ENCODE results near the gene EPHB4. TPM values are rescaled to one million over a fixed set of nuclear protein-coding genes. Genes with fewer than 3 reads are reported as not detected.
"Not testable (repeated sequence)": the region's sequence is repeated elsewhere in the genome, so short reads cannot be mapped to it uniquely, and the experiment has no call there.

EPHB4 gene
- total RNA-seq, 2 donors from 2014 or later = 106 to 117 TPM

DNA sequence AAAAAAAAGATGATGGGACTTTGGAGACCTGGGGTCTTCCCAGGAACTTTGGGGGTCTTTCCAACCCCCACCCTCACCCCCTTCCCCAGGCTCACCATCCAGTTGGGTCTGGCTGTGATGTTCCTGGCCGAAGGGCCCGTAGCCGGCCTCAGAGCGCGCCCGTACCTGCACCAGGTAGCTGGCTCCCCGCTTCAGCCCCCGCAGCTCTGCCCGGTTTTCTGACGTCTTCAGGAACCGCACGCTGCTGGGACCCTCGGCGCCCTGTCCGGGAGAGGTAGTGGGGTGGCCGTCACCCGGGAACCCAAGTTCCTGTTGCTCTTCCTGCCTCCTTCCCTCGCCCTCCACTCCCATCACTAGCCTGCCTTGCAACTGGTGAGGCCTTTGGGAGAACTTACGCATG lies 10.2 kb downstream of the EPHB4 start:
- Mint-ChIP-seq H3K9me3 (no peaks in the 10 kb centered on the region), H3K27me3 (ENCODE audit: insufficient read depth) (no peaks in the 10 kb centered on the region), H3K4me3 (no peak overlapping the region), H3K27ac (no peak overlapping the region), H3K36me3 (ENCODE audit: low read depth) (peaks cover 80% of the 10 kb centered on the region), H3K4me1 (no peaks in the 10 kb centered on the region)
- H3K9ac ChIP-seq (ENCODE audit: extremely low read depth, low read length, poor library complexity, severe bottlenecking) = no peak overlapping the region
- DNase-seq = no peak
- H3K27me3 ChIP-seq (ENCODE audit: control insufficient read depth, insufficient read depth, low read length, poor library complexity, severe bottlenecking) = no peaks in the 10 kb centered on the region
- no peaks in the 10 kb centered on the region for H3K9me3 ChIP-seq (ENCODE audit: control insufficient read depth, low read length)
- H3K36me3 ChIP-seq (ENCODE audit: control insufficient read depth, insufficient read depth, low read length) = peaks cover 85% of the 10 kb centered on the region
- no peak overlapping the region for H3K4me3 ChIP-seq (ENCODE audit: low read length)
- no peak overlapping the region for H3K27ac ChIP-seq (ENCODE audit: low read depth, low read length)
- WGBS, 2 experiments (ENCODE audit: insufficient coverage in 1 of 2, insufficient read length in 1 of 2) = 95 to 97% methylated on average over 13 to 19 of the region's 19 CpGs
- H3K4me1 ChIP-seq (ENCODE audit: control insufficient read depth, insufficient read depth, low read length) = no peaks in the 10 kb centered on the region
- TF ChIP-seq, protein P1, sequence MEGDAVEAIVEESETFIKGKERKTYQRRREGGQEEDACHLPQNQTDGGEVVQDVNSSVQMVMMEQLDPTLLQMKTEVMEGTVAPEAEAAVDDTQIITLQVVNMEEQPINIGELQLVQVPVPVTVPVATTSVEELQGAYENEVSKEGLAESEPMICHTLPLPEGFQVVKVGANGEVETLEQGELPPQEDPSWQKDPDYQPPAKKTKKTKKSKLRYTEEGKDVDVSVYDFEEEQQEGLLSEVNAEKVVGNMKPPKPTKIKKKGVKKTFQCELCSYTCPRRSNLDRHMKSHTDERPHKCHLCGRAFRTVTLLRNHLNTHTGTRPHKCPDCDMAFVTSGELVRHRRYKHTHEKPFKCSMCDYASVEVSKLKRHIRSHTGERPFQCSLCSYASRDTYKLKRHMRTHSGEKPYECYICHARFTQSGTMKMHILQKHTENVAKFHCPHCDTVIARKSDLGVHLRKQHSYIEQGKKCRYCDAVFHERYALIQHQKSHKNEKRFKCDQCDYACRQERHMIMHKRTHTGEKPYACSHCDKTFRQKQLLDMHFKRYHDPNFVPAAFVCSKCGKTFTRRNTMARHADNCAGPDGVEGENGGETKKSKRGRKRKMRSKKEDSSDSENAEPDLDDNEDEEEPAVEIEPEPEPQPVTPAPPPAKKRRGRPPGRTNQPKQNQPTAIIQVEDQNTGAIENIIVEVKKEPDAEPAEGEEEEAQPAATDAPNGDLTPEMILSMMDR (conservative IDR thresholded peaks at IDR 0.05) = no peak

- H3K9me3 Mint-ChIP-seq; H3K4me3 ChIP-seq (ENCODE audit: low read length); H3K9ac ChIP-seq (ENCODE audit: extremely low read depth, low read length, poor library complexity, severe bottlenecking); H3K27me3 Mint-ChIP-seq (ENCODE audit: insufficient read depth); H3K9me3 ChIP-seq (ENCODE audit: control insufficient read depth, low read length); H3K27ac Mint-ChIP-seq; H3K4me1 Mint-ChIP-seq; H3K27me3 ChIP-seq (ENCODE audit: control insufficient read depth, insufficient read depth, low read length, poor library complexity, severe bottlenecking); H3K4me1 ChIP-seq (ENCODE audit: control insufficient read depth, insufficient read depth, low read length); H3K4me3 Mint-ChIP-seq; DNase-seq; H3K27ac ChIP-seq (ENCODE audit: low read depth, low read length): not testable (repeated sequence)
- 97 to 98% methylated on average over 12 to 16 of the region's 16 CpGs for WGBS, 2 experiments (ENCODE audit: insufficient coverage in 1 of 2, insufficient read length in 1 of 2)
- H3K36me3 ChIP-seq (ENCODE audit: control insufficient read depth, insufficient read depth, low read length) = peaks cover 81% of the 10 kb centered on the region
- H3K36me3 Mint-ChIP-seq (ENCODE audit: low read depth) = peaks cover 77% of the 10 kb centered on the region
These were observed 10.8 kb downstream of the EPHB4 start for GRCh38 chr7:100816515-100816914.

- peaks cover 84% of the 10 kb centered on the region for H3K36me3 ChIP-seq (ENCODE audit: control insufficient read depth, insufficient read depth, low read length)
- H3K9ac ChIP-seq (ENCODE audit: extremely low read depth, low read length, poor library complexity, severe bottlenecking) = no peak overlapping the region
These were observed 14.6 kb downstream of the EPHB4 start for GRCh38 chr7:100812729-100813128.

More at GRCh38 chr7:100812729-100813128, 14.6 kb downstream of the EPHB4 start:
- Mint-ChIP-seq H3K4me3 (no peak overlapping the region), H3K36me3 (ENCODE audit: low read depth) (peaks cover 79% of the 10 kb centered on the region), H3K27me3 (ENCODE audit: insufficient read depth) (no peaks in the 10 kb centered on the region), H3K27ac (peak overlapping the region; percentile 49), H3K4me1 (no peaks in the 10 kb centered on the region), H3K9me3 (no peaks in the 10 kb centered on the region)
- 97% methylated on average over 19 to 22 of the region's 22 CpGs for WGBS, 2 experiments (ENCODE audit: insufficient coverage in 1 of 2, insufficient read length in 1 of 2)
- Histone ChIP-seq H3K27me3 (ENCODE audit: control insufficient read depth, insufficient read depth, low read length, poor library complexity, severe bottlenecking) (no peaks in the 10 kb centered on the region), H3K27ac (ENCODE audit: low read depth, low read length) (no peak overlapping the region), H3K4me1 (ENCODE audit: control insufficient read depth, insufficient read depth, low read length) (no peaks in the 10 kb centered on the region), H3K9me3 (ENCODE audit: control insufficient read depth, low read length) (no peaks in the 10 kb centered on the region), H3K4me3 (ENCODE audit: low read length) (no peak overlapping the region)
- TF ChIP-seq, protein P1 (conservative IDR thresholded peaks at IDR 0.05) = no peak
- DNase-seq = no peak
